T-helper 1 cell (primary cell): ENCODE data around the gene NCOA3.
A peak's percentile ranks its signal among the peaks of the same experiment; 100 is the strongest.
"Not testable (repeated sequence)": the region's sequence is repeated elsewhere in the genome, so short reads cannot be mapped to it uniquely, and the experiment has no call there.

Source experiments
- DNase-seq, 5 donors: peaks; one replicate each; pipeline ENCODE4 v3.0.0-alpha.2; 2012 to 2020
- total RNA-seq, 4 donors: gene quantifications; one replicate each; lab custom pipeline; 2026; lab: John Stamatoyannopoulos, UW

Gene NCOA3
- 174 to 269 (median 226) reads per million in 4 donors for total RNA-seq

GRCh38 chr20:47501482-47502270 lies at the start of gene NCOA3:
Gene NCOA3, plus strand, starts transcription at chr20:47501887. Its CDS starts 120,361 bp downstream, at chr20:47622248.
- peak; percentile 72 to 95 (median 81) for DNase-seq

- DNase-seq = no peak
Measured at GRCh38 chr20:47452736-47453161, 48.9 kb upstream of the NCOA3 start.

GRCh38 chr20:47453167-47453782 lies 48.4 kb upstream of the NCOA3 start:
- DNase-seq = peak in 1 of 5 donors; percentile 86

GRCh38 chr20:47454298-47455132 lies 47.2 kb upstream of the NCOA3 start:
- no peak for DNase-seq

- DNase-seq = no peak
Measured at GRCh38 chr20:47455133-47456040, 46.3 kb upstream of the NCOA3 start.

- no peak for DNase-seq
Measured at GRCh38 chr20:47456041-47456537, 45.6 kb upstream of the NCOA3 start.

GRCh38 chr20:47456952-47457724 lies 44.5 kb upstream of the NCOA3 start:
- DNase-seq = peak in 1 of 5 donors; percentile 73

GRCh38 chr20:47458280-47459050 lies 43.2 kb upstream of the NCOA3 start:
- not testable (repeated sequence) for DNase-seq

GRCh38 chr20:47459344-47460073 lies 42.2 kb upstream of the NCOA3 start:
- no peak for DNase-seq

GRCh38 chr20:47460761-47461112 lies 41.0 kb upstream of the NCOA3 start:
- DNase-seq = not testable (repeated sequence)

- no peak for DNase-seq
Measured at GRCh38 chr20:47461120-47461685, 40.5 kb upstream of the NCOA3 start.

- DNase-seq = not testable (repeated sequence)
Measured at GRCh38 chr20:47461906-47462305, 39.8 kb upstream of the NCOA3 start.

- DNase-seq = no peak
Measured at GRCh38 chr20:47464380-47465101, 37.1 kb upstream of the NCOA3 start.

- DNase-seq = no peak
Measured at GRCh38 chr20:47465335-47466090, 36.2 kb upstream of the NCOA3 start.

GRCh38 chr20:47466213-47466612 lies 35.5 kb upstream of the NCOA3 start:
- DNase-seq = no peak

GRCh38 chr20:47466704-47467459 lies 34.8 kb upstream of the NCOA3 start:
- DNase-seq = no peak
